HG03280 (cell line): ENCODE measurements around the gene MCC.

Source experiments
- ATAC-seq: cut with Tn5 transposase; IDR thresholded peaks from one replicate; pipeline ENCODE4 v1.9.1; 2021; ENCODE audit warnings: mild to moderate bottlenecking, moderate library complexity; ENCODE audit not compliant: unreplicated experiment

The MCC gene

DNA sequence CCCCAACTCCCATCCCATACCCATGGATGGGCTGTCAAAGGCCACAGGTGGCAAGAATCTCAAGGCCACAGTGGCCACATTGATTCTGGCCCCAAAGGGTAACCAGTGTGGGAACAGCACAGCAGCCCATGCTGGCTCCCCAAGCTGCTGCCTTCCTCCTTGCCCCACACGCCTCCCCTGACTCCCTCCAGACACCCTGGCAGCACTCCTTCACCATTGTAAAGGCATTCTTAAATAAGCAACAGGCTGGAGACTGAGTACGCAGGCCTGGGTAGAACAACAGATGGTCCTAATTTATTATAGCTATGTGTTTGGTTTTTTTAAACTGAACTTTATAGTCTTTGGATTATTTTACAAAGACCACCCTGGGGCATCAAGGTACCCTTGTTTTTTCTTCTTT, 212.3 kb downstream of the MCC start:
- ATAC-seq = no peak

DNA sequence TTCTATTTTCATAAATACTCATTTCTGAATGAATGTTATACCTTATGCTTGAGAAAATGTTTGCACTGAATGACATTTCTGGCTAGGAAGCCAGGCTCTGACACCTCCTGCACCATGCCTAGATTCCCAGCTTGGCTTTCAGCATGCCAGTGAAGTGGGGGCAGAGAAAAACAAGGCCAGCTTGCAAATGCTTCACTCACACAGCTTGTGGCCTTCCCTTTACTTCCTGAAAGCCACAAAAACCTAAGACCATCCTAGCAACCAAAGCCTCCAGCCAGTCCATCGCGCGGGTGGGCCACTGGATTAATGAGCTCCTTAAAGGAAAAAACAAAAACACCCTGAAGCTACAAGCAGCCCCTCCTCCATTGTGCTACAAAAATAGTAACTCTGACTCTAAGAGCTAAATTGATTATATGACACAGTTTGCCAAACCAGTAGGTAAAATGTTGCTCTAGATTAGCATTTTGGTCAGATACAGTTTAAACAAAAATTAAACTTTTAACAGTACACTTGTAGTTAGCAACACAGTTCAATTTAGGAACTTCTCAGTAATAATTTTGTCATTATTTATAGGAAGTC, 213.3 kb downstream of the MCC start:
- no peak for ATAC-seq

- ATAC-seq = no peak
Measured at GRCh38 chr5:113273948-113274347, 214.3 kb downstream of the MCC start.

DNA sequence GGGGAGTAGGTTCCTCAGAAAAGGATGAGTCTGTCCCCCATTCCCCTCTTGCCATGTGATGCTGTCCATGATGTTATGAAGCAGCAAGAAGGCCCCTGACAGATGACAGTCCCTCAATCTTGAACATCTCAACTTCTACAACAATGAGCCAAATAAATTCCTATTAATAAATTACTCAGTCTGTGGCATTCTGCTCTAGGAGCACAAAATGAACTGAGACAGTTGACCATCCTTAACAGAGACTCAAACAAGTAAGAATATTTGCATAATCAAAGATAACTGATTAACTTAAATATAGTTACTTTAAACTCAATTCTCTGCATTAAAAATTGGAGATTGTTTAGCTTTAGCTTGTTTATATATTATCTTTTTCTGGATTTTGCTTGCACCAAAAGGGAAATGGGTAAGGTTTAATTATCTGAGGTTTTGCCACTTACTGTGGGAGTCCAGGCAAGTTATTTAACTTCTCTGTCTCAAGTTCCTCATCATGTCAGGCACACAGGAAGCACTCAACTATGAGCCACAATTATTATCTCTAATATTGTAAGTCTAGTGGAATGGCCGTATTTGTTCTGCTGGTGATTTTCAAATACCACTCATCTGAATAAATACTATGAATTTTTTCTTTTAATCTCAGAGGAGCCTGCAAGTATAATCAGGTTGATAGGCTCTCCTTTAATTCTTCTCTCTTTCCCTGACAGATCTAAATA, 216.4 kb downstream of the MCC start:
- no peak for ATAC-seq

DNA sequence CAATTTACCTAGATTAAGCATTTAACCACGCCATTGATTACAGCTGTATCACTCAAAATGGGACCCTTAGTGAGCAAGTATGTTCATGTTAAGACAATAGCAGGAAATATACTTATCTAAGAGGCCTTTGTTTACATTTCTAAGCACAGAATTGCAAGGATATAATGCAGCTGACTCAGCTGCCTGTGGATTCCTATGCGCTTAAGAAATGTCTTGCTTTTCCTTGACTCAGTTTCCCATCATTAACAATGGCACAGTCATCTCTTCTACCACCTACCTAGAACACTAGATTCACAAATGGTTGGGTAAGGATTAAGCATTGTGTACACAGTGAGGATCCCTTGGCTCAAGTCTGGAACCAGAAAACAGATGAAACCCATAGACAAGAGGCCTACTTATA, 217.2 kb downstream of the MCC start:
- ATAC-seq = no peak

GRCh38 chr5:113270086-113270485, 218.2 kb downstream of the MCC start:
- no peak for ATAC-seq

DNA sequence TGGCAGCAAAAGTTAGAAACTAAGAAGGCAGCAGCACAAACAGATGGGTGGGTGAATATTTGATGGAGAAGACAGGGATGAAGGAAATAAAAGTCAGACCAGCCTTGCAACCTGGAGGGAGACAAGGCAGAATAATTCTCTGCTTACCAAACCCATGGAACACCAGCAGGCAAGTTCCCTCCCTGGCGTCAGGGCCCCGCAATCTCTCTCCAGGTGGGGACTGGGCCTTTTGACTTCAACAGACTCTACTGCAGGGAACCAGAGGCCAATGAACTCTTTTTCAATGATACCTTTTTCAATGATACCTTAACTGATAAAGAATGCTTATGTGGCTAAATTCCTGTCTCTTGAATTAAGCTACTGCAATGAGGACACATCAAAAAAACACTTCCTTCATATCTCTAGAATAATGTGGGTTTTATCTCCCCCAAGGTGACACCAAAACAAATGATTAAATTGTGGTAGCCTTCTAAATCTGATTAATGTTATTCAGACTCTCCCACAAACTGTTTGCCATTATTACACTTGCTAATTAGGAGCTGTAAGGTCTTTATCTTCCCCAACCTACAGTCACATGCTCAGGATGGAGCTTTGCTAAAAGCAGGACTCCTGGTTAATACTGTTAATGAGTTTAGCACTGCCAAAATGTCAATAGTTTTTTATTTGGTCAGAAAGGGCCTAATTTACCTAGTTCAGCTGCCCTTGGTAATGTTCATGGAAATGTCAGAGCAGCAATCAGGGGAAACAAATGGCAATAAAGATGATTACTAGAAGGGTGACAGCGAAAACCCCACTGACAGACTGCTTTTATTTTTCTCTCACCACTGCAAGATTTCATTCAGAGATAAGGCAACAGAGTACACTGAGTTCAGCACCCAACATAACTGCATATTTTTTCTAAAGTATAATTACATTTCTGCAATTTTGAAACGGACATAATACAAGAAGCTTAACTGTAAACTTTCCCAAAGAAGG, 218.9 kb downstream of the MCC start:
- ATAC-seq = no peak

DNA sequence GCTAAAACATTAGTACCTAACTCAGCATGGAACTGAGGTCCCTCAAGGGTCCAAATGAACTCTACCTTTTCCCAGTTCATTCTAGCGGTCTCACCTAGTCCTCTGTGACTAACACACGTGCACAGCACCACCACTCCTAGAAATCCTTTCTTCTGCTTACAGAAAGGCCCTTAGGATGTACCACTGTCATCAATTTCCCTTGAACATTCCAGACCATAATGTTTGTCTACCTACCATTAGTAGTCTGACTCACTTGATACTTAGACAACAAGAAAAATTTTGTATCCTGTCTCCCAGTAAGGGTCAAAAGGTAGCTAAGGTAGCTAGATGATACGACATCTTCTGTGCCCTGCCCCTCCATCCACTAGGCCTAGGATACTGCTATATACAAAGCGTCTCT, 220.0 kb downstream of the MCC start:
- no peak for ATAC-seq

DNA sequence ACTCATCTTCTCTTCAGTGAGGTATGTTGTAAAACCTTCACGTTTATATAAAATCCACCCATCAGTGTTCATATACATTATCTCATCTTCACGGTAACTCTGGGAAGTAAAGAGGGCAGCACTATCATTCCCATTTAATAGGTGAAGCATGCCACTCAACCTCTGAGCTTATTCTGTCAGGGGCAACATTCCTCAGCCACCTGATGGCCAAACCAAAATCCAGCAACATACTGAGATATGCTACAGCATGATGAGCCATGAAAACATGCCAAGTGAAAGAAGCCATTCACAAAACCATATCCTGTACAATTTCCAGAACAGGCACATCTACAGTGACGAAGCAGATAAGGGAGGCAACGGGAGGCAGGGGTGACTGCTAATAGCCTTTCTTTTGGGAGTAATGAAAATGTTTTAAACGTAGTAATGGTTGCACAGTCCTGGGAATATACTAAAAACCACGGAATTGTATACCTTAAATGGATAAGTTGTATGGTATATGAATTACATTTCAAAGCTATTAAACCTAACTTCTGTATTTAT, 220.8 kb downstream of the MCC start:
- ATAC-seq = no peak

- no peak for ATAC-seq
Measured at GRCh38 chr5:113266913-113267227, 221.4 kb downstream of the MCC start.

DNA sequence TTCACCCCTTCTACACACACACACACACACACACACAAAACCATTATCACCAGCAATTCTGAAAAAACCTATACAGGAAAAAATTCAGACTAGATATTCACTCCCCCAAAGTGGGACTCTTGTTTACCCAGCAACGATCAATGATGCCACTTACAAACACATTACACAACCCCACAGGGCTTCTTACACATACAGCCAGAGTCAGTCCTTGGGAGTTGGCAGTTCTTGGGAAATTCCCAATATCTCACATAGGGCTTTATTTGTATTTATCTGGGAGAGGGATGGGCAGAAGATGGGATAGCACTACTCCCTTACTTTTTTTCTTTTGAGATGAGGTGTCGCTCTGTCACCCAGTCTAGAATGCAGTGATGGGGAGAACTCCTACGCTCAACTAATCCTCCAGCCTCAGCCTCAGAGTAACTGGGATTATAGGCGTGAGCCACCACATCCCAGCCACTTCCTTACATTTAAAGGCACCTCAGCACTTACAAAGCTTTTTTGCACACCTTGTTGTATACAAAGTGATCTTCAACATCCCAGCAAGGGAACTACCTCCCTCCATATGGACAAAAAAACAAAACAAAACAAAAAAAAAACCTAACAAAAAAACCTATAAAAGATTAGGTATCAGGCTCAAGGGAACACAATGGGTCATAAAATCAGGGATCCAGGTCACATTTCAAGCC, 221.9 kb downstream of the MCC start:
- no peak for ATAC-seq

DNA sequence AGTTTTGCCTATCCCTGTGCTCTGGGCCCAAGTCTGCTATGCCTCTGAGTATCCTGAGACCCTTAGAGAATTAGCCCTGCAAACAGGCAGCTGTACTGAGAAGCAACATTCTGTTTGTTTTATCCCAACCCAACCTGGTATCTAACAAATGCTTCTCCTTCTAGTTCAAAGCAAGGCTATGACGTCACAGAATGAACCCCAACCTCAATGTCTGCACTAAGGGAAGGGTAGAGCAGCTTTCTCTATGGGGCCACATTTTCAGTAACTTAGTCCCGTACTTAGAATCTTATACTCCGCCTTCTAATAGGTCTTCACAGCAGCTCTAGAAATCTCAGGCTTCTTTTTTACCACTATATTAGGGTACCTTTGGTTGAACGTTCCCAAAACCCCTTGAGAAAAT, 223.1 kb downstream of the MCC start:
- no peak for ATAC-seq

- ATAC-seq = no peak
Measured at GRCh38 chr5:113264046-113264445, 224.2 kb downstream of the MCC start.

DNA sequence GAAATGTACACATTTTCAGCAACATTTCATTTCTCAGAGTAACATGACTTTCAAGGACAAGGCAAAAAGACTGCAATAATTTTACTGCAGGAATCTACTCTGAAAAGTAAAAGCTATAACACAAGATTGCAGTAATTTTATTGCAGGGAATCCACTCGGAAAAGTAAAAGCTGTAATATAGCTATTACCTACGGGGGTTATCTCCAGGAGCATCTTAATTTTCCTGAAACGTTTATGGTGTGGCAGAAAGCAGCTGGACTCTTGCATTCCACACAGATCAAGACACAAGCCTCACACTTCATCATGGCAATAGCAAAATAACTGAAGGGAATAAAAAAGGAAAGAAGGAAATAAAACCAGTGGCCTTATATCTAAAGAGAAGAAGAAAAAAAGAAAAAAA, 224.7 kb downstream of the MCC start:
- no peak for ATAC-seq

DNA sequence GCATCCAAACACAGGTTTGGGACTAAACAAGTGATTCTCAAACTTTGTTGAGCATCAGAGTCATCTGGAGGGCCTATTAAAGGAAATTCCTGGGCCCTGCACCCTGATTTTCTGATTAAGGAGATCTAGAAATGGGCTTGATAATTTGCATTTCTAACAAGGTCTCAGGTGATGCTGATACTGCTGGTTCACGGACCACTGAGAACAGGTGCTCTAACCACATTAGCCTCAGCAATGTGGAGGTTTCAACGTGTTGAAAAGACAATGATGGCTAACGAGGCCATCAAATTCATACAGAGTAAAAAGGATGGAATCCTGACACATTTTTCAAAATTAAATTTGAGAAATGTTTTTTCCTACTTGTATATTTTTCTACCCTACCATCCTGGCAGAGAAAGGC, 225.6 kb downstream of the MCC start:
- no peak for ATAC-seq

- no peak for ATAC-seq
Measured at GRCh38 chr5:113259034-113259433, 229.2 kb downstream of the MCC start.

DNA sequence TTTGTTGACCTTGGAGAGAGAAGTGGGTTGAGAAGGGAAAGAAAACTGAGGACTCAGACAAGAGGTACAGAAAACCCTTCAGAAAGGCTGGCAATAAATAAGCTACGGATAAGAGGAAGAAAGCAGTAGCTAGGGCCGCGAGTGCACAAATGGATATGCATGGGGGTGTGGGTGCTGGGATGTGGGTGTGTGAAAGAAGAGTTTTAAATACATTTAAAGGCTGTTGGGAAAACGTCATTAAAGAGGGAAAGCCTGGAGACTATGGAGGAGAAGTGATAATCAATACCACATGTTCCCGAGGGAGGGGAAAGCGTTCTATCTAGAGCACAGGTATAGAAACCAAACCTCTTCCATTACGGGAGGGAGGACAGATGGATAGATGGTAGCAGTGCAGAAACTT, 230.7 kb downstream of the MCC start:
- no peak for ATAC-seq

- no peak for ATAC-seq
Measured at GRCh38 chr5:113256671-113257452, 231.4 kb downstream of the MCC start.

GRCh38 chr5:113255579-113256386, 232.5 kb downstream of the MCC start:
- no peak for ATAC-seq

GRCh38 chr5:113255105-113255504, 233.1 kb downstream of the MCC start:
- no peak for ATAC-seq
